Activated CD8-positive, alpha-beta memory T cell treated with anti-CD3 and anti-CD28 coated beads for 48 hours (primary cell): ENCODE results near the gene PFKFB1.

Experiments
- DNase-seq, 3 experiments: peaks; one replicate each; pipeline ENCODE4 v3.0.0-alpha.2; 2020; ENCODE audit warnings: low read depth in 2 of 3, low spot score in 2 of 3

PFKFB1 gene

GRCh38 chrX:54926978-54927377 is 67.0 kb downstream of the PFKFB1 start:
- DNase-seq: no peak

- no peak for DNase-seq
Observed at GRCh38 chrX:54923376-54923775, 70.6 kb downstream of the PFKFB1 start.

- no peak for DNase-seq
Observed at GRCh38 chrX:54922547-54922946, 71.4 kb downstream of the PFKFB1 start.

GRCh38 chrX:54921427-54922021 is 72.5 kb downstream of the PFKFB1 start:
- DNase-seq: peak in 2 of 3 experiments; percentile 14 to 36

- DNase-seq: no peak
Observed at GRCh38 chrX:54920610-54921426, 73.2 kb downstream of the PFKFB1 start, which contains the start of gene TRO. TRO (plus strand) TSS chrX:54920824; CDS start chrX:54922247, 1,423 bp downstream.

- DNase-seq: no peak
Observed at GRCh38 chrX:54909941-54910340, 84.0 kb downstream of the PFKFB1 start.

GRCh38 chrX:54894159-54894558 is 99.8 kb downstream of the PFKFB1 start:
- DNase-seq: no peak

GRCh38 chrX:54891573-54891972 is 102.4 kb downstream of the PFKFB1 start:
- DNase-seq: no peak

- no peak for DNase-seq
Observed at GRCh38 chrX:54885740-54886139, 108.2 kb downstream of the PFKFB1 start.
